KMS-11 (cell line): ENCODE results near the gene SMIM29.

Source experiments
- H2AFZ ChIP-seq: fragments of 200-600 bp; sonication (generic); 2 replicates; pipeline ENCODE4 v1.6.1; 2016; ENCODE audit warnings: antibody characterized with exemption, mixed run types, low read depth
- H3K27ac ChIP-seq: fragments of 200-600 bp; sonication (generic); 2 replicates; pipeline ENCODE4 v1.6.1; 2016; ENCODE audit warnings: mild to moderate bottlenecking, mixed run types
- H3K27me3 ChIP-seq: fragments of 200-600 bp; sonication (generic); 2 replicates; pipeline ENCODE4 v1.6.1; 2017; ENCODE audit warnings: mild to moderate bottlenecking, low read depth, mixed run types, moderate library complexity; ENCODE audit not compliant: insufficient read depth
- H3K36me3 ChIP-seq: fragments of 200-600 bp; sonication (generic); 2 replicates; pipeline ENCODE4 v1.6.1; 2017; ENCODE audit warnings: mild to moderate bottlenecking, mixed run types; ENCODE audit not compliant: insufficient read depth
- H3K4me1 ChIP-seq: fragments of 200-600 bp; sonication (generic); 2 replicates; pipeline ENCODE4 v1.6.1; 2016; ENCODE audit warnings: mild to moderate bottlenecking, low read depth, mixed run types; ENCODE audit not compliant: poor library complexity, severe bottlenecking
- H3K4me2 ChIP-seq: fragments of 200-600 bp; sonication (generic); 2 replicates; pipeline ENCODE4 v1.7.0; 2016; ENCODE audit warnings: mild to moderate bottlenecking, mixed run types
- H3K4me3 ChIP-seq: fragments of 200-600 bp; sonication (generic); IDR thresholded peaks from 2 replicates; pipeline ENCODE4 v1.6.1; 2017; ENCODE audit warnings: low read depth, low read length, mixed read lengths; ENCODE audit not compliant: insufficient read depth
- H3K79me2 ChIP-seq: fragments of 200-600 bp; sonication (generic); 2 replicates; pipeline ENCODE4 v1.6.1; 2016; ENCODE audit warnings: low read depth, mixed run types; ENCODE audit not compliant: insufficient read depth
- H3K9ac ChIP-seq: fragments of 200-600 bp; sonication (generic); 2 replicates; pipeline ENCODE4 v1.6.1; 2016; ENCODE audit warnings: mild to moderate bottlenecking, mixed run types
- H4K20me1 ChIP-seq: fragments of 200-600 bp; sonication (generic); 2 replicates; pipeline ENCODE4 v1.6.1; 2016; ENCODE audit warnings: mild to moderate bottlenecking, mixed run types; ENCODE audit not compliant: insufficient read depth
- CTCF ChIP-seq: fragments of 200-600 bp; sonication (generic); conservative IDR thresholded peaks from 2 replicates; pipeline ENCODE4 v1.6.1; 2017; ENCODE audit warnings: low read depth, mild to moderate bottlenecking, antibody characterized with exemption, low read length, moderate library complexity, mixed read lengths

Gene SMIM29

GRCh38 chr6:34276191-34276590, 27.4 kb upstream of the SMIM29 start:
- no peak for TF ChIP-seq CTCF
- no peaks in the 10 kb centered on the region for H3K79me2 ChIP-seq
- H3K9ac ChIP-seq = no peak overlapping the region
- no peaks in the 10 kb centered on the region for H3K27me3 ChIP-seq
- H3K27ac ChIP-seq = no peak overlapping the region
- no peaks in the 10 kb centered on the region for H3K36me3 ChIP-seq
- no peak overlapping the region for H3K4me2 ChIP-seq
- no peaks in the 10 kb centered on the region for H4K20me1 ChIP-seq
- no peak overlapping the region for H3K4me3 ChIP-seq
- no peaks in the 10 kb centered on the region for H3K4me1 ChIP-seq
- no peak overlapping the region for H2AFZ ChIP-seq

- Histone ChIP-seq H3K27me3 (no peaks in the 10 kb centered on the region), H4K20me1 (no peaks in the 10 kb centered on the region), H3K4me1 (no peaks in the 10 kb centered on the region), H3K36me3 (no peaks in the 10 kb centered on the region), H3K9ac (no peak overlapping the region), H3K4me2 (no peak overlapping the region), H3K27ac (no peak overlapping the region), H3K79me2 (no peaks in the 10 kb centered on the region), H3K4me3 (no peak overlapping the region), H2AFZ (no peak overlapping the region)
- no peak for TF ChIP-seq CTCF
These were observed 26.5 kb upstream of the SMIM29 start for GRCh38 chr6:34275128-34275804.

GRCh38 chr6:34274129-34274528, 25.3 kb upstream of the SMIM29 start:
- H3K27ac ChIP-seq = no peak overlapping the region
- no peak overlapping the region for H3K9ac ChIP-seq
- H3K27me3 ChIP-seq = no peaks in the 10 kb centered on the region
- no peak overlapping the region for H3K4me3 ChIP-seq
- no peaks in the 10 kb centered on the region for H3K36me3 ChIP-seq
- H3K79me2 ChIP-seq = no peaks in the 10 kb centered on the region
- TF ChIP-seq CTCF = no peak
- H4K20me1 ChIP-seq = no peaks in the 10 kb centered on the region
- no peak overlapping the region for H2AFZ ChIP-seq
- H3K4me2 ChIP-seq = no peak overlapping the region
- no peaks in the 10 kb centered on the region for H3K4me1 ChIP-seq

- Histone ChIP-seq H3K9ac (no peak overlapping the region), H3K36me3 (no peaks in the 10 kb centered on the region), H3K4me3 (no peak overlapping the region), H3K27ac (no peak overlapping the region), H2AFZ (no peak overlapping the region), H4K20me1 (no peaks in the 10 kb centered on the region), H3K79me2 (no peaks in the 10 kb centered on the region), H3K27me3 (no peaks in the 10 kb centered on the region), H3K4me1 (no peaks in the 10 kb centered on the region), H3K4me2 (no peak overlapping the region)
- TF ChIP-seq CTCF = no peak
These were observed 24.5 kb upstream of the SMIM29 start for GRCh38 chr6:34273242-34273805.
